AG09309 (cell line): ENCODE data around the gene RAD51.
"Not testable (repeated sequence)": the region's sequence is repeated elsewhere in the genome, so short reads cannot be mapped to it uniquely, and the experiment has no call there.

Source experiments
- DNase-seq: peaks from one replicate; pipeline ENCODE4 v3.0.0-alpha.2; 2010; ENCODE audit warnings: low read depth
- H3K4me3 ChIP-seq: 2 replicates; pipeline ENCODE4 v1.5.1; 2011; ENCODE audit warnings: mild to moderate bottlenecking, low read depth, low read length, moderate library complexity; ENCODE audit not compliant: control insufficient read depth
- TF ChIP-seq, protein P1 (sequence below): IDR thresholded peaks from 2 replicates; pipeline ENCODE4 v1.5.1; 2011; ENCODE audit warnings: mild to moderate bottlenecking, low read depth, low read length, inconsistent platforms; ENCODE audit not compliant: insufficient read depth, control insufficient read depth; ENCODE audit errors: missing control alignments

Gene RAD51

DNA sequence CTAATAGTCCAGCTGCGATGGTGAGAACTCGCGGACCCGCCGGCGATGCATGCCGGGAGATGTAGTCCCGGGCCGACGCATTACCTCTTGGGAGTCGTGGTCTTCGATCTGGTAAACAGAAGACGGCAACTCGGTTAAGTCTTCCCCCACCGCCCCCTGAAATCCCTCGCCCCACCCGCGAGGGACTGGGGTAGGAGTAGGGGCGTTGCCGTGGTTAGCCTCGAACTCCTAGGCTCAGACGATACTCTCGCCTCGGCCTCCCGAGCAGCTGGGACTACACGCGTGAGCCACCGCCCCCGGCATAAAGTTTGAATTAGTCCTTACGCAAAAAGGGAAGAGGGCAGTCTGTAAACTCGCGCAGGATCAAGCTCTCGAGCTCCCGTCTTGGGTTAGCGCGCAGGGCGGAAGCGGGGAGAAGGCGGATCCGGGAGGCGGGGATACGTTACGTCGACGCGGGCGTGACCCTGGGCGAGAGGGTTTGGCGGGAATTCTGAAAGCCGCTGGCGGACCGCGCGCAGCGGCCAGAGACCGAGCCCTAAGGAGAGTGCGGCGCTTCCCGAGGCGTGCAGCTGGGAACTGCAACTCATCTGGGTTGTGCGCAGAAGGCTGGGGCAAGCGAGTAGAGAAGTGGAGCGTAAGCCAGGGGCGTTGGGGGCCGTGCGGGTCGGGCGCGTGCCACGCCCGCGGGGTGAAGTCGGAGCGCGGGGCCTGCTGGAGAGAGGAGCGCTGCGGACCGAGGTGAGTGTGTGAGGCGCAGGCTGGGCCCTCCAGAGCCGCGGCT, at the start of gene RAD51:
RAD51 (plus strand) TSS at position 487 of the 781 bp plus-strand sequence. CDS start 3,585 bp downstream, outside the sequence.
- TF ChIP-seq, protein P1, sequence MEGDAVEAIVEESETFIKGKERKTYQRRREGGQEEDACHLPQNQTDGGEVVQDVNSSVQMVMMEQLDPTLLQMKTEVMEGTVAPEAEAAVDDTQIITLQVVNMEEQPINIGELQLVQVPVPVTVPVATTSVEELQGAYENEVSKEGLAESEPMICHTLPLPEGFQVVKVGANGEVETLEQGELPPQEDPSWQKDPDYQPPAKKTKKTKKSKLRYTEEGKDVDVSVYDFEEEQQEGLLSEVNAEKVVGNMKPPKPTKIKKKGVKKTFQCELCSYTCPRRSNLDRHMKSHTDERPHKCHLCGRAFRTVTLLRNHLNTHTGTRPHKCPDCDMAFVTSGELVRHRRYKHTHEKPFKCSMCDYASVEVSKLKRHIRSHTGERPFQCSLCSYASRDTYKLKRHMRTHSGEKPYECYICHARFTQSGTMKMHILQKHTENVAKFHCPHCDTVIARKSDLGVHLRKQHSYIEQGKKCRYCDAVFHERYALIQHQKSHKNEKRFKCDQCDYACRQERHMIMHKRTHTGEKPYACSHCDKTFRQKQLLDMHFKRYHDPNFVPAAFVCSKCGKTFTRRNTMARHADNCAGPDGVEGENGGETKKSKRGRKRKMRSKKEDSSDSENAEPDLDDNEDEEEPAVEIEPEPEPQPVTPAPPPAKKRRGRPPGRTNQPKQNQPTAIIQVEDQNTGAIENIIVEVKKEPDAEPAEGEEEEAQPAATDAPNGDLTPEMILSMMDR: no peak
- peak; percentile 68 for DNase-seq
- H3K4me3 ChIP-seq: peak within 1 kb of the TSS; percentile 99

DNA sequence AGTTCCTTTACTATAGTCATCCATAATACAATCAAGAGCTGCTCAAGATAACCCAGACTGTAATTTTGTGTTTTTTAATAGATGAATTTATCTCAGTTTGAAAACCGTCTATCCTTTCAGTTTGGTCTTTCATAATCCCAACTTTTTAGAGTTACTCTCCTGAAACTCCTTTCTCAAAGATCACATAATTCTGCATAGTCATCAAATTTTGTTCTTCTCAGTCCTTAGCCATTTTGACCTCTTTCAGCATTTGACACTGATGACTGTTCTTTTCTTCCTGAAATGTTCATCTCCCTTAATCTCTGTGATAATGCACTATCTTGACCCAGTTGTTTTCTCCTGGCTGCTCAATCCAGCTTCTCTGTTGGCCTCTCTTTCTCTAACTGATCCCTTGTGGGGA, 47.5 kb upstream of the RAD51 start:
- no peak for DNase-seq
- H3K4me3 ChIP-seq: no peak overlapping the region
- TF ChIP-seq, protein P1: no peak

DNA sequence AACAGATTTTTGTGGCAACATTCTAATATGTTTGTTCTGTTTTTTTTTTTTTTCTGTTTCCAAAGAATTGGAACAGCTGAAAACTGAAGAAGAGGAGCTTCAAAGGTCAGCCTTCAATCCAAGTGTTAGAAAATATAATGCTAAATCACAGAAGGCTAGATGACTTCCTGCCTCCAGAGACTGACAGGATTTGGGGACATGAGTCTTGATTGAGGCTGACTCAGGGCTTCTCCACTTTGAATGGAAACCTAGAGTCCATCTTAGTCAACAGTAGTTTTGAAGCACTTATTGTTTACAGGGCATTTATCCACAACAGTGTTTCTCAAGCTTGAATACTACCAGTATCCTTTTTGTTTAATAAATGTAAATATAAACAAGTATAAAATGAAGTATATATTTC, 44.5 kb upstream of the RAD51 start:
- H3K4me3 ChIP-seq: no peak overlapping the region
- no peak for DNase-seq
- TF ChIP-seq, protein P1: no peak

DNA sequence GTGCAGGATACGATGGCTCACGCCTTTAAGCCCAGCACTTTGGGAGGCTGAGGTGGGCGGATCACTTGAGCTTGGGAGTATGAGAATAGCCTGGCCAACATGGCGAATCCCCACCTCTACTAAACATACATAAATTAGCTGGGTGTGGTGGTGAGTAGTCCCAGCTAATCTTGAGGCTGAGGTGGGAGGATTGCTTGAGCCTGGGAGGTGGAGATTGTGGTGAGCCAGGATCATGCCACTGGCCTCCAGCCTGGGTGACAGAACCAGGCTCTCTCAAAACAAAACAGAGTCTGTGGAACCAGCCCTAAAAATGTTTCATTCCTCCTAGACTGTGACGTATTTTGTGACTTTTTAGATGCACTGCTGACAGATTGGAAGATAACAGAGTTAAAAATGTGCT, 34.3 kb upstream of the RAD51 start:
- H3K4me3 ChIP-seq: no peak overlapping the region
- TF ChIP-seq, protein P1: no peak
- DNase-seq: no peak

DNA sequence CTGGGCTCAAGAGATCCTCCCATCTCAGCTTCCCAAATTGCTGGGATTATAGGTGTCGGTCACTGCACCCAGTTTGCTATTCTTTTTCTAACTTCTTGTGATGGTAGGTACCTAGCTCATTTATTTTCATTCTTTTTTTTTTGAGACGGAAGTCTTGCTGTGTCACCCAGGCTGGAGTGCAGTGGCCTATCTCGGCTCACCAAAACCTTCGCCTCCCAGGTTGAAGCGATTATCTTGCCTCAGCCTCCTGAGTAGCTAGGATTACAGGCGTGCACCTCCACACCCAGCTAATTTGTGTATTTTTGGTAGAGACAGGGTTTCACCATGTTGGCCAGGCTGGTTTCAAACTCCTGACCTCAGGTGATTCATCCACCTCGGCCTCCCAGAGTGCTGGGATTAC, 30.1 kb upstream of the RAD51 start:
- H3K4me3 ChIP-seq: no peak overlapping the region
- TF ChIP-seq, protein P1: no peak
- no peak for DNase-seq

DNA sequence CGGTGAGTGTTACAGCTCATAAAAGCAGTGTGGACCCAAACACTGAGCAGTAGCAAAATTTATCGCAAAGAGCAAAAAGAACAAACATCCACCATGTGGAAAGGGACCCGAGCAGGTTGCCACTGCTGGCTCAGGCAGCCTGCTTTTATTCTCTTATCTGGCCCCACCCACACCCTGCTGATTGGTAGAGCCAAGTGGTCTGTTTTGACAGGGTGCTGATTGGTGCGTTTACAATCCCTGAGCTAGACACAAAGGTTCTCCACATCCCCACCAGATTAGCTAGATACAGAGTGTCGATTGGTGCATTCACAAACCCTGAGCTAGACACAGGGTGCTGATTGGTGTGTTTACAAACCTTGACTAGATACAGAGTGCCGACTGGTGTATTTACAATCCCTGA, 18.7 kb upstream of the RAD51 start:
- not testable (repeated sequence) for H3K4me3 ChIP-seq, DNase-seq

DNA sequence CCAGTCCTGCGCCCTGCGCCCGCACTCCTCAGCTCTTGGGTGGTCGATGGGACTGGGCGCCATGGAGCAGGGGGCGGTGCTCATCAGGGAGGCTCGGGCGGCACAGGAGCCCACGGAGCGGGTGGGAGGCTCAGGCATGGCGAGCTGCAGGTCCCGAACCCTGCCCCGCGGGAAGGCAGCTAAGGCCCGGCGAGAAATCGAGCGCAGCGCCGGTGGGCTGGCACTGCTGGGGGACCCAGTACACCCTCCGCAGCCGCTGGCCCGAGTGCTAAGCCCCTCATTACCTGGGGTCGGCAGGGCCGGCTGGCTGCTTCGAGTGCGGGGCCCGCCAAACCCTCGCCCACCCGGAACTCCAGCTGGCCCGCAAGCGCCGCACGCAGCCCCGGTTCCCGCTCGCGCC, 18.1 kb upstream of the RAD51 start:
- H3K4me3 ChIP-seq, DNase-seq: not testable (repeated sequence)

DNA sequence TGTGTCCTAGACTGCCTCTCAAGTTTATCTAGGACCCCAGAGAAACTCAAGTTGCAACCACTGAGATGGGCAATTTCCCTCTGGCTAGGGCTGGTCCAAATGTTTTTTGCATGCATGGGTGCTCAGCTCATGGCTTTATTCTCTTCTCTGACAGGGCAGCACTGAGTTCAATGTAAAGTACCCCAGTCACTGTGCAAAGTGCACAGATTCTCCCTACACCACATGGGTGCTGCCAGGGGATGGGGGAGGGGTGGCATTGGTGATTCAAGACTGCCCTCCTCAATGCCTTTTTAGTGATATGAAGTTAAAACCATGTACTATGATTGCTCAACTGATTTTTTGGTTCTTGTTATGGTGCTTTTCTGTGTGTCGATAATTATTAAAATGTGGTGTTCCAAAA, 14.8 kb upstream of the RAD51 start:
- no peak overlapping the region for H3K4me3 ChIP-seq
- DNase-seq: no peak
- TF ChIP-seq, protein P1: no peak

DNA sequence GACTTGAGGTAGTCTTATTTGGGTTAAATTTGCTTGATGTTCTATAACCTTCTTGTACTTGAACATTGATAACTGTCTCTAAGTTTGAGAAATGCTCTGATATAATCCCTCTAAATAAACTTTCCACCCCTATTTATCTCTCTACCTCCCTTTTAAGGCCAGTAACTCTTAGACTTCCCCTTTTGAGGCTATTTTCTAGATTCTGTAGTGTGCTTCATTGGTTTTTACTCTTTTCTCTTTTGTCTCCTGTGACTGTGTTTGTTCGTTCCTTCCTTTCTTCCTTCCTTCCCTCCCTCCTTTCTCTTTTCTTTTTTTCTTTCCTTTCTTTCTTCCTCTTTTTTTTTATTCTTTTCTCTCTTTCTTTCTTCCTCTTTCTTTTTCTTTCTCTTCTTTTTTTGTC, 14.0 kb upstream of the RAD51 start:
- not testable (repeated sequence) for DNase-seq, H3K4me3 ChIP-seq
